HFFc6 (cell line): Measurements from ENCODE around the gene DELE1. TPM values are rescaled to one million over a fixed set of nuclear protein-coding genes. Genes with fewer than 3 reads are reported as not detected.

Source experiments
- DNase-seq: peaks from one replicate; pipeline ENCODE4 v3.0.0-alpha.2; 2018
- H3K27ac Mint-ChIP-seq: 2 replicates; pipeline ENCODE4 v1.8.0; 2020; ENCODE audit warnings: mild to moderate bottlenecking, mixed read lengths
- H3K27me3 Mint-ChIP-seq: 2 replicates; pipeline ENCODE4 v1.8.0; 2021; ENCODE audit warnings: mild to moderate bottlenecking, moderate library complexity, mixed read lengths; ENCODE audit not compliant: insufficient read depth
- H3K36me3 Mint-ChIP-seq: 2 replicates; pipeline ENCODE4 v1.8.0; 2021; ENCODE audit warnings: low read depth, mixed read lengths
- H3K4me1 Mint-ChIP-seq: 2 replicates; pipeline ENCODE4 v1.8.0; 2020; ENCODE audit warnings: low read depth, mixed read lengths
- H3K4me3 Mint-ChIP-seq: 2 replicates; pipeline ENCODE4 v1.8.0; 2020; ENCODE audit warnings: mild to moderate bottlenecking, moderate library complexity, mixed read lengths
- H3K9me3 Mint-ChIP-seq: 2 replicates; pipeline ENCODE4 v1.8.0; 2020; ENCODE audit warnings: mild to moderate bottlenecking, mixed read lengths
- CTCF ChIP-seq: fragments of 200-600 bp; sonication (generic); IDR thresholded peaks from 2 replicates; pipeline ENCODE4 v1.5.0; 2021; ENCODE audit warnings: antibody characterized with exemption, mild to moderate bottlenecking
- total RNA-seq, 6 experiments: library from RNA; stranded (reverse); fragmentation: NEBNext Ultra II Directional; extraction: Animal tissue kit (Norgen Biotek cat#: 25700); gene quantifications; 2 replicates in 1 of 6; 3 replicates in 5 of 6; pipeline ENCODE4 v1.2.3, GENCODE V29; 2021

Gene DELE1
- total RNA-seq, 6 experiments from 2014 or later = 44.4 to 54.2 (median 46.7) TPM

DNA sequence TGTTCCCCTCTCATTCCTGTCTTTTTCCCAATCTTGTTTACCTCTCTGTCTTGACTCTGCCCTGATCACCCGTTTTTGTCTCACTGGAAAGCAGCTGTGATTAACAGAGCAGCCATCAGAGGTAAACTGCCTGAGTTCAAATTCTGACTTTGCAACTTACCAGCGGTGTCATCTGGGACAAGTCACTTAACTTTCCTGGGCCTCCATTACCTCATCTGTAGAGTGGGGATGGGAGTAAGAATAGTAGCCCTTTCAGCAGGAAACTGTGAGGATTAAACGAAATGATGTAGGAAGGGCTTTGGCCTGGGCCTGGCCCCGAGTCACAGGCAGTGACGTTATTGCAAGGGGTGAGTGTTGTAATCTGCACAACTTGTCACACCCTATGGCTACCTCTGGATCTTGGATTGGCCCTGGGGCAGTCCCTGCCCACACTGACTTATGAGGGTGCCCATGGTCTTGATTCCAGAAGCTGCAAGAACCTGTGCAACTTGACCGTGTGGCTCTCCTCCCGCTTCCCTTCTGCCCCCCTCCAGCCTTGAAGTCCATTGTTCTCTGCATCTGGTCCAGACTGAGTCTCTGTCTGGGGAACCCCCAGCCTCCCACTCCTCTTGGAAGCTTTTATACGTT, 35.0 kb downstream of the DELE1 start:
- no peak for TF ChIP-seq CTCF
- peaks cover 18% of the 10 kb centered on the region for H3K4me1 Mint-ChIP-seq
- H3K27ac Mint-ChIP-seq = no peak overlapping the region; the same call in 1 of the 2 replicates
- DNase-seq = no peak
- H3K4me3 Mint-ChIP-seq = no peak overlapping the region
- no peaks in the 10 kb centered on the region for H3K36me3 Mint-ChIP-seq
- H3K27me3 Mint-ChIP-seq = peaks cover 2% of the 10 kb centered on the region; the same call in 1 of the 2 replicates
- no peaks in the 10 kb centered on the region for H3K9me3 Mint-ChIP-seq

- Mint-ChIP-seq H3K27me3 (peaks cover 2% of the 10 kb centered on the region; the same call in 1 of the 2 replicates), H3K27ac (no peak overlapping the region), H3K36me3 (no peaks in the 10 kb centered on the region), H3K9me3 (no peaks in the 10 kb centered on the region), H3K4me1 (peaks cover 18% of the 10 kb centered on the region), H3K4me3 (no peak overlapping the region)
- no peak for DNase-seq
- peak; percentile 49; the same call in 1 of the 2 replicates for TF ChIP-seq CTCF
Measured at GRCh38 chr5:141960018-141960417, 36.3 kb downstream of the DELE1 start.

- H3K27ac Mint-ChIP-seq = peak overlapping the region; percentile 70
- peak; percentile 72 for DNase-seq
- no peaks in the 10 kb centered on the region for H3K9me3 Mint-ChIP-seq
- peaks cover 2% of the 10 kb centered on the region; the same call in 1 of the 2 replicates for H3K27me3 Mint-ChIP-seq
- H3K36me3 Mint-ChIP-seq = no peaks in the 10 kb centered on the region
- peak overlapping the region; percentile 24; the same call in 1 of the 2 replicates for H3K4me3 Mint-ChIP-seq
- peak; percentile 94 for TF ChIP-seq CTCF
- H3K4me1 Mint-ChIP-seq = peaks cover 18% of the 10 kb centered on the region
Measured at GRCh38 chr5:141960449-141961323, 37.0 kb downstream of the DELE1 start.

- TF ChIP-seq CTCF = no peak
- peak overlapping the region; percentile 70; the same call in 1 of the 2 replicates for H3K27ac Mint-ChIP-seq
- no peaks in the 10 kb centered on the region for H3K36me3 Mint-ChIP-seq
- H3K4me3 Mint-ChIP-seq = no peak overlapping the region
- H3K27me3 Mint-ChIP-seq = peaks cover 2% of the 10 kb centered on the region; the same call in 1 of the 2 replicates
- peaks cover 18% of the 10 kb centered on the region for H3K4me1 Mint-ChIP-seq
- no peak for DNase-seq
- H3K9me3 Mint-ChIP-seq = no peaks in the 10 kb centered on the region
Measured at GRCh38 chr5:141961466-141961865, 37.8 kb downstream of the DELE1 start.

DNA sequence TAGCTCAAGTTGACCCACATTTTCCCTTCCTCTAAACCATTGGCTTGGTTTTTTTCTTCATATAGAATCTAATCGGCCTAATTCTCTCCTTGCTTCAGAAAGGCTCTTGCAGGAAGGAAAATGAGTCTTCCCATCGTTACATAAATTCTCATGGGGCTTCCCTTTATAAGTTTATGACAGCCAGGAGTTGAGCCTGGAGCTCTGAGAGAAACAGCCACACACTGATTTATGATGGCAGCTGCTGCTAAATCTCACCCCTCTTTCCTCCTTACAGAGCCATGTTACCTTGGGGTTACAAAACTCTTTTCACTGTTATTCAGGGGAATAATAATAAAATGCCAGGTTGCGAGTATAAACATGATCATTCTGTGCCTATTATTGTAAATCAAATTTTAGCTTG, 40.0 kb downstream of the DELE1 start:
- no peaks in the 10 kb centered on the region for H3K36me3 Mint-ChIP-seq
- H3K9me3 Mint-ChIP-seq = no peaks in the 10 kb centered on the region
- DNase-seq = no peak
- H3K4me1 Mint-ChIP-seq = peaks cover 16% of the 10 kb centered on the region
- no peaks in the 10 kb centered on the region; the same call in 1 of the 2 replicates for H3K27me3 Mint-ChIP-seq
- no peak overlapping the region for H3K27ac Mint-ChIP-seq
- no peak overlapping the region for H3K4me3 Mint-ChIP-seq
- no peak for TF ChIP-seq CTCF
